ENCODE data around the gene ZFP36L2. TPM values are rescaled to one million over a fixed set of nuclear protein-coding genes. Genes with fewer than 3 reads are reported as not detected.

The ZFP36L2 gene
- total RNA-seq, 1 donor from 2014 or later, result 62.1 TPM

GRCh38 chr2:43212931-43213330 lies 13.5 kb downstream of the ZFP36L2 start:
- DNase-seq (no peak), ATAC-seq (ENCODE audit: low read depth) (peak; percentile 72)
- H3K4me1 Mint-ChIP-seq, result peaks cover 44% of the 10 kb centered on the region
- peak overlapping the region; percentile 70 for H3K27ac Mint-ChIP-seq
- ChIA-PET CTCF (no interaction called here), POLR2A (interaction anchor here (0.7 to 1.5 kb wide), 5 partner anchors 10 to 79 kb away, joined by 3 to 4 read pairs (median 3); no protein-coding TSS in a partner anchor)
- H3K4me3 Mint-ChIP-seq, result peak overlapping the region; percentile 42
- intact Hi-C loops (cut with micrococcal nuclease), result no loop called here
- no peaks in the 10 kb centered on the region for H3K9me3 Mint-ChIP-seq
- H3K36me3 Mint-ChIP-seq (ENCODE audit: low read depth), result no peaks in the 10 kb centered on the region
- no peak for TF ChIP-seq CTCF (IDR thresholded peaks at IDR 0.05)
- H3K27me3 Mint-ChIP-seq, result no peaks in the 10 kb centered on the region

GRCh38 chr2:43212216-43212835 lies 14.1 kb downstream of the ZFP36L2 start:
- Mint-ChIP-seq H3K4me1 (peaks cover 41% of the 10 kb centered on the region), H3K27me3 (no peaks in the 10 kb centered on the region), H3K36me3 (ENCODE audit: low read depth) (no peaks in the 10 kb centered on the region), H3K27ac (peak overlapping the region; percentile 70), H3K9me3 (no peaks in the 10 kb centered on the region), H3K4me3 (peak overlapping the region; percentile 32)
- POLR2A ChIA-PET, result interaction anchor here (0.9 to 1.5 kb wide), 2 partner anchors 9 to 10 kb away, joined by 3 to 4 read pairs; no protein-coding TSS in a partner anchor
- DNase-seq, result no peak
- no peak for ATAC-seq (ENCODE audit: low read depth)
- intact Hi-C loops (cut with micrococcal nuclease), result no loop called here
- no peak for TF ChIP-seq CTCF (IDR thresholded peaks at IDR 0.05)
- CTCF ChIA-PET, result no interaction called here

- ATAC-seq (ENCODE audit: low read depth), result peak; percentile 54
Observed at GRCh38 chr2:43210467-43211303, 15.7 kb downstream of the ZFP36L2 start.

GRCh38 chr2:43210125-43210466 lies 16.3 kb downstream of the ZFP36L2 start:
- Mint-ChIP-seq H3K9me3 (no peaks in the 10 kb centered on the region), H3K27me3 (no peaks in the 10 kb centered on the region), H3K4me3 (peak overlapping the region; percentile 11), H3K36me3 (ENCODE audit: low read depth) (no peaks in the 10 kb centered on the region), H3K4me1 (peaks cover 33% of the 10 kb centered on the region), H3K27ac (no peak overlapping the region)
- POLR2A ChIA-PET, result interaction anchor here (0.9 to 1.5 kb wide), 2 partner anchors 10 to 386 kb away, joined by 3 to 5 read pairs; partner anchors contain the start of gene THADA
- ATAC-seq (ENCODE audit: low read depth) (no peak), DNase-seq (no peak)
- no peak for TF ChIP-seq CTCF (IDR thresholded peaks at IDR 0.05)
- CTCF ChIA-PET, result interaction anchor here (1.1 kb wide), 1 partner anchor 83 kb away, joined by 3 read pairs; no protein-coding TSS in a partner anchor
- intact Hi-C loops (cut with micrococcal nuclease), result no loop called here

More at GRCh38 chr2:43210467-43211303, 15.7 kb downstream of the ZFP36L2 start:
- no peak overlapping the region for H3K27ac Mint-ChIP-seq
- no peaks in the 10 kb centered on the region for H3K36me3 Mint-ChIP-seq (ENCODE audit: low read depth)
- H3K4me1 Mint-ChIP-seq, result peaks cover 34% of the 10 kb centered on the region
- ChIA-PET CTCF (interaction anchor here (1.1 kb wide), 1 partner anchor 84 kb away, joined by 3 read pairs; no protein-coding TSS in a partner anchor), POLR2A (interaction anchor here (0.9 to 1.5 kb wide), 2 partner anchors 9 to 385 kb away, joined by 3 to 5 read pairs; partner anchors contain the start of gene THADA)
- H3K27me3 Mint-ChIP-seq, result no peaks in the 10 kb centered on the region
- intact Hi-C loops (cut with micrococcal nuclease), result no loop called here
- no peaks in the 10 kb centered on the region for H3K9me3 Mint-ChIP-seq
- DNase-seq, result no peak
- no peak overlapping the region for H3K4me3 Mint-ChIP-seq
- no peak for TF ChIP-seq CTCF (IDR thresholded peaks at IDR 0.05)
